Neural progenitor cell (in vitro differentiated cells): ENCODE results near the gene LPP.

Experiments used
- EZH2 ChIP-seq: fragments of 200-600 bp; sonication (generic); IDR thresholded peaks from 2 replicates; pipeline ENCODE4 v1.6.1; 2017; ENCODE audit warnings: antibody characterized with exemption, mild to moderate bottlenecking, moderate library complexity
- EZH2phosphoT487 ChIP-seq: fragments of 200-600 bp; sonication (generic); IDR thresholded peaks from 2 replicates; pipeline ENCODE4 v1.6.1; 2017; ENCODE audit warnings: antibody characterized with exemption
- TF ChIP-seq, protein P1 (sequence below): fragments of 200-600 bp; sonication (generic); IDR thresholded peaks from 2 replicates; pipeline ENCODE4 v1.5.1; 2017; ENCODE audit warnings: antibody characterized with exemption, mild to moderate bottlenecking

DNA sequence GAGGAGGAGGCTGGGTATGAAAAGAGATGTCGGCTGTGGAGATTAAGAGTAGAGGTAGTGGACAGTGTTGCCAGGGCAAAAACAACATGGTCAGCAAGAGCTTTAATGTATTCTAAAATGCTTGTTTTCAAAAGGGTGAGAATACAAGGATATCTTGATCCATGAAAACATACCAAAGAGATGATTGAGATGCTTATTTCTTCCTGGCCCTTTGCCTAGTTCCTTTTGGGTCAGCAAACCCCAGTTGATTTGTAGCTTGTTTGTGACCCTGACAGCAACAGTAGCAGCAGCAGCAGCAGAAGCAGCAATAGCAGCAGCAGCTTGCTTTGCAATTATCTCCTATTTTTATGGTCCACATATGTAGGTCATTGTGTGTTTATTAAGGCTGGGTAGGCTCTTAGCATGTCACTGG lies 337.3 kb downstream of the LPP start:
- no peak for TF ChIP-seq EZH2
- TF ChIP-seq, protein P1, sequence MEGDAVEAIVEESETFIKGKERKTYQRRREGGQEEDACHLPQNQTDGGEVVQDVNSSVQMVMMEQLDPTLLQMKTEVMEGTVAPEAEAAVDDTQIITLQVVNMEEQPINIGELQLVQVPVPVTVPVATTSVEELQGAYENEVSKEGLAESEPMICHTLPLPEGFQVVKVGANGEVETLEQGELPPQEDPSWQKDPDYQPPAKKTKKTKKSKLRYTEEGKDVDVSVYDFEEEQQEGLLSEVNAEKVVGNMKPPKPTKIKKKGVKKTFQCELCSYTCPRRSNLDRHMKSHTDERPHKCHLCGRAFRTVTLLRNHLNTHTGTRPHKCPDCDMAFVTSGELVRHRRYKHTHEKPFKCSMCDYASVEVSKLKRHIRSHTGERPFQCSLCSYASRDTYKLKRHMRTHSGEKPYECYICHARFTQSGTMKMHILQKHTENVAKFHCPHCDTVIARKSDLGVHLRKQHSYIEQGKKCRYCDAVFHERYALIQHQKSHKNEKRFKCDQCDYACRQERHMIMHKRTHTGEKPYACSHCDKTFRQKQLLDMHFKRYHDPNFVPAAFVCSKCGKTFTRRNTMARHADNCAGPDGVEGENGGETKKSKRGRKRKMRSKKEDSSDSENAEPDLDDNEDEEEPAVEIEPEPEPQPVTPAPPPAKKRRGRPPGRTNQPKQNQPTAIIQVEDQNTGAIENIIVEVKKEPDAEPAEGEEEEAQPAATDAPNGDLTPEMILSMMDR, result no peak
- TF ChIP-seq EZH2phosphoT487, result no peak
